ENCODE measurements around the gene MAP6. TPM values are rescaled to one million over a fixed set of nuclear protein-coding genes. Genes with fewer than 3 reads are reported as not detected.

Gene MAP6
- total and polyA plus RNA-seq, 12 donors: 1.2 to 9.1 (median 5.8) TPM

GRCh38 chr11:75538150-75538942, 130.5 kb downstream of the MAP6 start:
- Histone ChIP-seq H3K9me3 (no peaks in the 10 kb centered on the region), H3K27ac (no peak overlapping the region), H3K4me3 (no peak overlapping the region), H3K27me3 (no peaks in the 10 kb centered on the region), H3K4me1 (peaks cover 0 to 20% (median 13%) of the 10 kb centered on the region in 9 donors), H3K36me3 (no peaks in the 10 kb centered on the region)
- TF ChIP-seq CTCF (IDR thresholded peaks at IDR 0.05): no peak
- DNase-seq (no peak), ATAC-seq (no peak)
- intact Hi-C loops (cut with DNase I): loop anchor here in 5 of 10 donors (10.0 kb wide), 2 partner anchors 254 to 264 kb away; no protein-coding TSS in a partner anchor
- 71 to 73% methylated on average over 11 of the region's 11 CpGs for WGBS, 2 donors

- Histone ChIP-seq H3K4me1 (peaks cover 0 to 20% (median 13%) of the 10 kb centered on the region in 9 donors), H3K27me3 (no peaks in the 10 kb centered on the region), H3K27ac (no peak overlapping the region), H3K36me3 (no peaks in the 10 kb centered on the region), H3K9me3 (no peaks in the 10 kb centered on the region), H3K4me3 (no peak overlapping the region)
- ATAC-seq: no peak
- no peak for TF ChIP-seq CTCF (IDR thresholded peaks at IDR 0.05)
- intact Hi-C loops (cut with DNase I): loop anchor here in 5 of 10 donors (10.0 kb wide), 2 partner anchors 253 to 263 kb away; no protein-coding TSS in a partner anchor
- WGBS, 2 donors: 87 to 93% methylated on average over 5 of the region's 5 CpGs
- DNase-seq: no peak
Measured at GRCh38 chr11:75537740-75538139, 131.1 kb downstream of the MAP6 start.

Other genes starting within 250 kb of the MAP6 start
- under 1 TPM in 8 of 10 donors, not detected in 2; 0.20 to 0.81 (median 0.37) TPM for gene KLHL35, start 235.8 kb downstream of the MAP6 start, total RNA-seq
- under 1 TPM; 0.29 to 0.64 TPM for gene KLHL35, start 235.8 kb downstream of the MAP6 start, polyA plus RNA-seq
- 1 to 10 TPM; 3.3 to 8.0 (median 4.1) TPM for gene GDPD5, start 143.1 kb downstream of the MAP6 start, total RNA-seq
- 10 to 100 TPM in 1 of 2 donors, 1 to 10 TPM in 1; 3.6 to 10.3 TPM for gene GDPD5, start 143.1 kb downstream of the MAP6 start, polyA plus RNA-seq
- 100 to 1,000 TPM in 1 of 10 donors, 10 to 100 TPM in 9; 31.8 to 130 (median 53.2) TPM for gene SERPINH1, start 106.8 kb downstream of the MAP6 start, total RNA-seq
- gene SERPINH1, start 106.8 kb downstream of the MAP6 start, polyA plus RNA-seq: 100 to 1,000 TPM in 1 of 2 donors, 10 to 100 TPM in 1; 43.4 to 218 TPM
- under 1 TPM in 4 of 10 donors, not detected in 6; 0.13 to 0.35 (median 0.20) TPM for gene MOGAT2, start 48.8 kb upstream of the MAP6 start, total RNA-seq
- not detected for gene MOGAT2, start 48.8 kb upstream of the MAP6 start, polyA plus RNA-seq
- gene DGAT2, start 99.7 kb upstream of the MAP6 start, total RNA-seq: 10 to 100 TPM in 5 of 10 donors, 1 to 10 TPM in 5; 6.2 to 24.4 (median 10.3) TPM
- 10 to 100 TPM in 1 of 2 donors, 1 to 10 TPM in 1; 9.2 to 17.2 TPM for gene DGAT2, start 99.7 kb upstream of the MAP6 start, polyA plus RNA-seq
- 10 to 100 TPM; 12.2 to 18.3 (median 14.7) TPM for gene UVRAG, start 146.2 kb upstream of the MAP6 start, total RNA-seq
- gene UVRAG, start 146.2 kb upstream of the MAP6 start, polyA plus RNA-seq: 1 to 10 TPM; 5.0 to 7.8 TPM